ENCODE measurements around the gene THSD7A.

DNA sequence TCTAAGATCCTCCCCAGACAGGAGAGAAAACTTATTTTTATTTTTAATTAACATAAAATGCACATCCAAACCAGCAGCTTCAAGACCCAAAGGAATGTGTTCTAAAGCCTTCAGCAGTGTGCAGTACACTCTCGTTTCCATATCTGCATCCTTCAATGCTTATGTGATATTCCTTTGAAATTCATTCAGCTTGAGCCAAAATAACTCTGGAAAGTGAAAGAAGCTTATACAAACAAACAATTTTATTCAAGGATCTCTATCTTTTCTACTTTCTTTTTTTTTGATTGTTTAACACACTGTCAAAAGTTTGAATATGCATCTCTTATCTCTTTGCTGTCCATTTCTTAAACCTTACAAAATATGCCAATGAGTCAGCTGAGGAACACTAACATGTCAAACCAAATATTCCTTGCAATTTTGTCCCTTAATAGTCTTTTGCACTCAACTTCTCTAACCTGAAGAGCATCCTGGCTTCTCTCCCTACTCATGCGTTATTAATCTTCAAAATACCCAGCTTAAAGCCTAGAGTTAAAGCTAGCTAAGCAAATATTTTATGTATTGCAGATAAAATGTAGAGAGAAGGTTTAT, 124.3 kb downstream of the THSD7A start:
- no peak for TF ChIP-seq CTCF (IDR thresholded peaks at IDR 0.05; ENCODE audit: poor library complexity)
- TF ChIP-seq EZH2phosphoT487 (IDR thresholded peaks at IDR 0.05; ENCODE audit: low read depth, severe bottlenecking, unreplicated experiment): no peak
- TF ChIP-seq EZH2 (IDR thresholded peaks at IDR 0.05; ENCODE audit: borderline replicate concordance): no peak

Data from hepatocyte (in vitro differentiated cells).